Fibroblast of skin of left biceps (primary cell): ENCODE measurements around the gene CDC42BPA.
A peak's percentile ranks its signal among the peaks of the same experiment; 100 is the strongest.

ENCODE experiments used
- DNase-seq, 2 experiments: peaks; one replicate each; pipeline ENCODE4 v3.0.0-alpha.2; 2013; ENCODE audit warnings: low read depth in 2 of 2

CDC42BPA gene

GRCh38 chr1:226948480-226948879 lies 369.8 kb downstream of the CDC42BPA start:
- no peak for DNase-seq

- no peak for DNase-seq
These were observed 370.2 kb downstream of the CDC42BPA start for GRCh38 chr1:226948051-226948450.

- DNase-seq: no peak
These were observed 371.5 kb downstream of the CDC42BPA start for GRCh38 chr1:226946841-226947240.

- no peak for DNase-seq
These were observed 372.0 kb downstream of the CDC42BPA start for GRCh38 chr1:226946285-226946684.

GRCh38 chr1:226945858-226946245 lies 372.4 kb downstream of the CDC42BPA start:
- DNase-seq: no peak

- no peak for DNase-seq
These were observed 373.0 kb downstream of the CDC42BPA start for GRCh38 chr1:226945106-226945857.

- DNase-seq: no peak
These were observed 374.4 kb downstream of the CDC42BPA start for GRCh38 chr1:226943927-226944326.

GRCh38 chr1:226943156-226943555 lies 375.1 kb downstream of the CDC42BPA start:
- no peak for DNase-seq

GRCh38 chr1:226942392-226942791 lies 375.9 kb downstream of the CDC42BPA start:
- no peak for DNase-seq

GRCh38 chr1:226940806-226941067 lies 377.6 kb downstream of the CDC42BPA start:
- DNase-seq: no peak

- peak; percentile 99 for DNase-seq
These were observed 378.1 kb downstream of the CDC42BPA start, which contains the start of gene COQ8A for GRCh38 chr1:226940029-226940805. Gene COQ8A (plus strand): TSS chr1:226940294. CDS start chr1:226961386, 21,092 bp downstream.
